SKM-1 (cell line): ENCODE results near the gene AHR.
A peak's percentile ranks its signal among the peaks of the same experiment; 100 is the strongest.
"Not testable (repeated sequence)": the region's sequence is repeated elsewhere in the genome, so short reads cannot be mapped to it uniquely, and the experiment has no call there.

Experiments
- DNase-seq: peaks from one replicate; lab custom pipeline; 2025; ENCODE audit not compliant: unreplicated experiment; lab: John Stamatoyannopoulos, UW

AHR gene

DNA sequence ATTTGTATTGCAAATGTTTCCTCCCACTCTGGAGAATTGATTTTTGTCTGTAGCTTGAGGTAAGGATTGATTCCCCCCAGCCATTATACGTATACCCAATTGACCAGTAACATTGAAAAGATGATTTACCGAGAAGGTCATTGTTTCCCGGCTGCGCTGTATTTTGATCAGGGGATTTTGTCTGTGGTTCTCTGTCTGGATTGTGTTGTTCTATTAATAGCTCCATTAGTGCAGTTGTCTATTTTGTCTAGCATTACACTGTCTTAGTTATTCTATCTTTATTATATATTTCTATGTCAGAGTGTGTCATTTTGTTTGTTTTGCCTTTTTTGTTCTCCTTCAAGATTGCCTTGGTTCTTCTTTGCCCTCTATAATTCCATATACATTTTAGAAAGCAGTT, 37.7 kb downstream of the AHR start:
- no peak for DNase-seq

DNA sequence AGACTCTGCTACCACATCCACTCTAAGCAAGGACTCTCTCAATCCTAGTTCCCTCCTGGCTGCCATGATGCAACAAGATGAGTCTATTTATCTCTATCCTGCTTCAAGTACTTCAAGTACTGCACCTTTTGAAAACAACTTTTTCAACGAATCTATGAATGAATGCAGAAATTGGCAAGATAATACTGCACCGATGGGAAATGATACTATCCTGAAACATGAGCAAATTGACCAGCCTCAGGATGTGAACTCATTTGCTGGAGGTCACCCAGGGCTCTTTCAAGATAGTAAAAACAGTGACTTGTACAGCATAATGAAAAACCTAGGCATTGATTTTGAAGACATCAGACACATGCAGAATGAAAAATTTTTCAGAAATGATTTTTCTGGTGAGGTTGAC, 40.7 kb downstream of the AHR start:
- no peak for DNase-seq

DNA sequence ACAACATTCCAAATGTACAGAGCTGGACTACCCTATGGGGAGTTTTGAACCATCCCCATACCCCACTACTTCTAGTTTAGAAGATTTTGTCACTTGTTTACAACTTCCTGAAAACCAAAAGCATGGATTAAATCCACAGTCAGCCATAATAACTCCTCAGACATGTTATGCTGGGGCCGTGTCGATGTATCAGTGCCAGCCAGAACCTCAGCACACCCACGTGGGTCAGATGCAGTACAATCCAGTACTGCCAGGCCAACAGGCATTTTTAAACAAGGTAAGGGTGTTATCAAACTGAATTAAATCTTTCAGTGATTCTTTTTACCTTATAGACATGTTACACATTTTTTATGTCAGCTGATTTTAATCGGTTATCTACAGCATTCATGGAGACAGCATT, 41.5 kb downstream of the AHR start:
- no peak for DNase-seq

DNA sequence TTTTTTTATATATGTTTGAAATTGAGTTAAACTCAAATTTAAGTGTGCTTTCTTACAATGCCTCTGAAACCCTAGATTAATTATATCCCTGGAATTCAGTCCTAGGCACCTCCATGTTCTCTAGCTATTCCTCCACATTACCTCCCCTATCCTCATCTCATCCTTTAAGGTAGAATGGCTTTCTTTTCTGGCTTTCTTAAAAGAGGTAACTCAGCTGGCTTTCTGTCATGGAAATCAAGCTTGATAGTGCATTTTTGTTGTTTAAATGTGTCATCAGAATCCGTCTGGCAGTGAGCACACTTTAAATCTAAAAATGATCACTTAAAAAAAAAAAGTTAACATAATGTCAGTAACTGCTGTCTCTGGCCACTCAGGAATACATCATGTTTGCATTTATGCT, 42.2 kb downstream of the AHR start:
- DNase-seq: no peak

DNA sequence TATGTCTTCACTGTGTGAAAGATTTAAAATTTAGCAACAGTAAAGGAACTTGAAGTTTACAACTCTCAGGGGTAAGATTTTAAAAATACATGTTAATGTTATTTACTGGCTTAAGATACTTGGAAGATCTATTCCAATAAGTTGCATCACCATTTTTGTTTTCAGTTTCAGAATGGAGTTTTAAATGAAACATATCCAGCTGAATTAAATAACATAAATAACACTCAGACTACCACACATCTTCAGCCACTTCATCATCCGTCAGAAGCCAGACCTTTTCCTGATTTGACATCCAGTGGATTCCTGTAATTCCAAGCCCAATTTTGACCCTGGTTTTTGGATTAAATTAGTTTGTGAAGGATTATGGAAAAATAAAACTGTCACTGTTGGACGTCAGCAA, 44.3 kb downstream of the AHR start:
- no peak for DNase-seq

DNA sequence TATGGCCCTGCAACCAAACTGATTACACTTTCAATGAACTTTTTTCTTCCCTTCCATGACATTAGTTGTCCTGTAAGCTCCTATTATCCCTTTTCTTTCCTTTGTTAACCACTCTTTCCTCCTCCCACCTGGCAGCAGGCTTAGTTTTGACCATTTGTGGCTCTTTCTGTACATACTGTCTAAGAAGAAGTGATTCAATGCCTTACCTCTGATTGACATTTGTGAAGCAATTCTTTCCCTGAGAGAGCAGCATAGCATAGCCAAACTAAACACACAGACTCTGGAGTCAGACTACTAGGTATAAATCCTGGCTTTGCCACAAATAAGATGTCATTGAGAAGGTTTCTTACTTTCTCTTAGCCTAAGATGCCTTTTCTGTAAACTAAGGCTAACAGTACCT, 48.9 kb downstream of the AHR start:
- DNase-seq: no peak

DNA sequence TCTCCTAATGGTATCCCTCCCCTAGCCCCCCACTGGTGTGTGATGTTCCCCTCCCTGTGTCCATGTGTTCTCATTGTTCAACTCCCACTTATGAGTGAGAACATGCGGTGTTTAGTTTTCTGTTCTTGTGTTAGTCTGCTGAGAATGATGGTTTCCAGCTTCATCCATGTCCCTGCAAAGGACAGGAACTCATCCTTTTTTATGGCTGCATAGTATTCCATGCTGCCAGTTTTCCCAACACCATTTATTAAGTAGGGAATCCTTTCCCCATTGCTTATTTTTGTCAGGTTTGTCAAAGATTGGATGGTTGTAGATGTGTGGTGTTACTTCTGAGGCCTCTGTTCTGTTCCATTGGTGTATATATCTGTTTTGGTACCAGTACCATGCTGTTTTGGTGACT, 50.5 kb downstream of the AHR start:
- DNase-seq: not testable (repeated sequence)

DNA sequence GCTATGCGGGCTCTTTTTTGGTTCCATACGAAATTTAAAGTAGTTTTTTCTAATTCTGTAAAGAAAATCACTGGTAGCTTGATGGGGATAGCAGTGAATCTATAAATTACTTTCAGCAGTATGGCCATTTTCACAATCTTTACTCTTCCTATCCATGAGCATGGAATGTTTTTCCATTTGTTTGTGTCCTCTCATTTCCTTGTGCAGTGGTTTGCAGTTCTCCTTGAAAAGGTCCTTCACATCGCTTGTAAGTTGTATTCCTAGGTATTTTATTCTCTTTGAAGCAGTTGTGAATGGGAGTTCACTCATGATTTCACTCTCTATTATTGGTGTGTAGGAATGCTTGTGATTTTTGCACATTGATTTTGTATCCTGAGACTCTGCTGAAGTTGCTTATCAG, 51.9 kb downstream of the AHR start:
- DNase-seq: not testable (repeated sequence)

DNA sequence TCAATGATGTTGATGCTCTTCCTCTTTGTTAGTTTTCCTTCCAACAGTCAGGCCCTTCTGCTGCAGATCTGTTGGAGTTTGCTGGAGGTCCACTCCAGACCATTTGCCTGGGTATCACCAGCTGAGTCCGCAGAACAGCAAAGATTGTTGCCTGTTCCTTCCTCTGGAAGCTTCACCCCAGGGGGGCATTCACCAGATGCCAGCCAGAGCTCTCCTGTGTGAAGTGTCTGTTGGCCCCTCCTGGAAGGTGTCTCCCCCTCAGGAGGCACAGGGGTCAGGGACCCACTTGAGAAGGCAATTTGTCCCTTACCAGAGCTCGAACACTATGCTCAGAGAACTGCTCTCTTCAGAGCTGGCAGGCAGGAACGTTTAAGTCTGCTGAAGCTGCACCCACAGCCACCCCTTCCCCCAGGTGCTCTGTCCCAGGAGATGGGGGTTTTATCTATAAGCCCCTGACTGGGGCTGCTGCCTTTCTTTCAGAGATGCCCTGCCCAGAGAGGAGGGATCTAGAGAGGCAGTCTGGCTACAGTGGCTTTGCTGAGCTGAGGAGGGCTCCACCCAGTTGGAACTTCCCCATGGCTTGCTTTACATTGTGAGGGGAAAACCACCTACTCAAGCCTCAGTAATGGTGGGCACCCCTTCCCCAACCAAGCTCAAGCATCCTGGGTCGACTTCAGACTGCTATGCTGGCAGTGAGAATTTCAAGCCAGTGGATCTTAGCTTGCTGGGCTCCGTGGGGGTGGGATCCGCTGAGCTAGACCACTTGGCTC, 55.4 kb downstream of the AHR start:
- not testable (repeated sequence) for DNase-seq

DNA sequence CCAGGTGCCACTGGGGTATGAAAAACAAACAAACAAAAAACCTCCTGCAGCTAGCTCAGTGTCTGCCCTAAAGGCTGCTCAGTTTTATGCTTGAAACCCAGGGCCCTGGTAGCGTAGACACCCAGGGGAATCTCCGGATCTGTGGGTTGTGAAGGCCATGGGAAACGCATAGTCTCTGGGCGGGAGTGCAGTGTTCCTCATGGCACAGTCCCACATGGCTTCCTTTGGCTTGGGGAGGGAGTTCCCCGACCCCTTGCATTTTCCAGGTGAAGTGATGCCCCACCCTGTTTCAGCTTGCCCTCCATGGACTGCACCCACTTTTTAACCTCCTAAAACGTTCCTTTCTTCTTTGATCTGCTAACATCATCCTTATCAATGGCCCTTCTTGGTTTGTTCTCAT, 56.0 kb downstream of the AHR start:
- no peak for DNase-seq

DNA sequence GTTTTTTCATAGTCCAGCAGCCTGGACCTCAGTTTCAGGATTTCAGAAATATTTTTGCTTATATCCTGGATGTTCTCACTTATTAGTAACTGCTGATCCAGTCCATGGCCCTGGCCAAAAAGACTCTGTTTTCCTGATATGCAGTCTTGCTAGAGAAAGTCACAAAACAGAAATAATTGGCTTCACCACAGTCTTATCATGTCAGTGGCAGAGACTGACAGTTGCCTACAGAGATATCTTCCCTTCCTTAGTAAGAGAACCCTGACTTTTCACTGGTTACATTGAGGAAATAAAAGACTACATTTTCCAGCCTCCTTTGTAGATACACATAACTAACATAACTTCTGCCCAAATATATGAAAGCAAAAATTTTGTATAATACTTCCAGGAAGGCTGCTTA, 56.6 kb downstream of the AHR start:
- DNase-seq: no peak

DNA sequence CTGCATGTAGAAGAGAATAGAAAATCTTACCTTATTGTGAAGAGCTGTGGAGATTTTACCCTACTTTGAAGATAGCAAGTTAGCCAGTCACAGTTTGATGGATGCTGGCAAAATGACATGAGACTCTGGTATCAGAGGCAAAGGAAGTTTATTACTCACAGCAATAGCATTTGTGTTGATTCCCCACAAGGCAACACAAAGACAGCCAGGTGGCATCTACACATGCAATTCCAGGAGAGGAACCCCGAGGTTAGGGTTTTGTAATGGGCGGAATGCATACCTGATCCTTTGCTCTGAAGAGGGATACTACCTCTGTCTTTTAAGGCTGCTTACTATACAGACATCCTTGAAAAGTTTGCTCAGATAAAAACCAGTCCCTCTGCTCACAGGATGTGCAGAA, 59.5 kb downstream of the AHR start:
- DNase-seq: no peak

DNA sequence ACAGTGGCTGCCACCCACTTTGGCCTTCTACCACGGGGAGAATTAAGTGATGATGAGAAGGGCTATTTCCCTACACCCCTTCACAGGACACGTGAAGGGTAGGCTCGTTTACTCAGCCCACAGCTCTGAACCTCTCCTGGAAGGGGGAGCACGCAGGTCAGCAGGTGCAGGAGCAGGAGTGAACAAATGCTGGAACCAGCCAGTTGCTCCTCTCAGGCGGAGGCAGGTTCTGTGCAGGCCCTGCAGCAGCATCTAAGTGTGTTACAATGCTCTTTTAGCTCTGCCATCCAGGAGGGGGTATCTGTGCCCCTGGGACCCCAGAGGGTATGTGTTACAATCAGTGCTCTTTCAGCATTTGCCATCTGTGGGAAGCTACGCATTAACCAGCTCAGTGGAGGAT, 61.2 kb downstream of the AHR start:
- DNase-seq: no peak

DNA sequence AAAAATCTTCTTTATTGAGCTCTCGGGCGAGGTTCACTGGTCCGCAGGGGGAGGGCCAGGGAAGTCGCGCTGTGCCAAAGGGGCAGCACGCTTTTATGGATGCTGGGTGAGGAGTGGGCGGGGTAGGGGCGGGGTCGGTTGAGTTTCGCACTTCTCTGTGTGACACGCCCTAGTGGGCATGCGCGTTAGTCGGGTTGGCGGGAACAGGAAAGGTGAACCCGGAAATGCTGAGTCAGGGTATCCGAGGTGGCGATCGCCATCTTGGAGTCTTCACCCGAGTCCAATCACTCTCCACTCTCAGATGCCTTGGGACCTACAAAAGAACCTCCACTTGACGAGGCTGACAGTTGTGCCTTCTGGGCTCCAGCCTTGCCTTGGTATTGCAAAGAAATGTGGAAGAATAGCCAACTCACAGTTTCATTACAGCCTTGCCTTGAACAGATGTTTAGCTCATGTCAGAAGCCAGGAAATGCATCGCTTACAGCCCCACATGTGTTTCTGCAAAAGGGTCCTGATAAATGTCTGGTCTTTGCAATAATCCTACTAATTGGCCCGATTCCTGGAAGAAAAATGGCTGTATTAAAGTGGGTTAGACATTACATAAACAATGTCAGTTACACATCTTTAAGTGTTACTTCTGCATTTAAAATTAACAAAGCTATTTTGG, 64.1 kb downstream of the AHR start:
- DNase-seq: no peak

DNA sequence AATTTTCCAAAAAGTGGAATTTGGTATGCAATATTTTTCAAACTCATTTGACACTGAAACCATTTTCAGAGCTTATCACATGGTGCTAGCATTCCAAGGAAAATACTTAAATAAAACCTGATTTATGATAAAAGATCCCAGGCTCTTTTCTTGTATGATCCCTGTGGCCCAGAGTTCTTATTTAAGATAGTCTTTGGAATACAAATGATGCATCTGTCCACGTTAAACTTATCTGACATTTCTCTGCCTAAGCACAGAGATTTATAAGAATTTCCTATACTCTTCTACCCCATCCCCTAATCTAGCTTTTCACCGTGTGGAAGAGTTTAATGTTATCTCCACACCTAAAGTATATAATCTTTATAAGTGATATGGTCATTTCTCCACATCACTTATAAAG, 66.2 kb downstream of the AHR start:
- DNase-seq: no peak

DNA sequence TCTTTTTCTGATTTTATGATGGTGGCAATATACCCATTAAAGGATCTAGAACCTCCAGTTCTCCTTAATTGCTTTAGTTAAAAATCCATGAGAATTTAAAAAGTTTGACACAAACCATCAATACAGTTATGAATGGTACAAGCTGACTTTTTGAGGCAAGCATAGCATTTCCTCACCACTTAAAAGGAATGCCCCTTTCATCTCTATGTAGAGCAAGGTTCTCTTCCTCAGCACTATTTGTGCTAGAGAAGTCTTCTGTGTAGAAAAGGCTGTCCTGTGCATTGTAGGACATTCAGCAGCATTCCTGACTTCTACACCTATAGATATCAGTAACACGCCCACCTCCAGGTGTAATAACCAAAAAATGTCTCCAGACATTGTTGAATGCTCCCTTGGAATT, 67.3 kb downstream of the AHR start:
- no peak for DNase-seq

DNA sequence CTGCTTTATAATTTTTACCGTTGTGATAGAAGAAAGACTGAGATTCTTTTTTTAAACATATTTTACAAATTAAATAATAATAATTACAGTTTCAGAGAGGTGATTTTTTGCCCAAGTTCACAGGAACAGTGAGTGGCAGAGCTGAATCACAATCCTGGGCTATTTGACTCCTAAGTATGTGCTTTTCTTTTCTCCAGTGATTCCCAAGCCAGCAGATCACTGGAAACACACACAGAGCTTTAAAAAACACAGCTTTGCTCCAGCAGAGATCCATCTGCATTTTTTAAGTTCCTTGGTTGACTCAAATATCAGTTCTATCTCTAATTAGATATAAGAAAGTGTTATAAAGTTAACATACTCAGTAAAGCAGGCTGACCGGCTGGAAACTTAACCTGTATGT, 69.0 kb downstream of the AHR start:
- DNase-seq: no peak

DNA sequence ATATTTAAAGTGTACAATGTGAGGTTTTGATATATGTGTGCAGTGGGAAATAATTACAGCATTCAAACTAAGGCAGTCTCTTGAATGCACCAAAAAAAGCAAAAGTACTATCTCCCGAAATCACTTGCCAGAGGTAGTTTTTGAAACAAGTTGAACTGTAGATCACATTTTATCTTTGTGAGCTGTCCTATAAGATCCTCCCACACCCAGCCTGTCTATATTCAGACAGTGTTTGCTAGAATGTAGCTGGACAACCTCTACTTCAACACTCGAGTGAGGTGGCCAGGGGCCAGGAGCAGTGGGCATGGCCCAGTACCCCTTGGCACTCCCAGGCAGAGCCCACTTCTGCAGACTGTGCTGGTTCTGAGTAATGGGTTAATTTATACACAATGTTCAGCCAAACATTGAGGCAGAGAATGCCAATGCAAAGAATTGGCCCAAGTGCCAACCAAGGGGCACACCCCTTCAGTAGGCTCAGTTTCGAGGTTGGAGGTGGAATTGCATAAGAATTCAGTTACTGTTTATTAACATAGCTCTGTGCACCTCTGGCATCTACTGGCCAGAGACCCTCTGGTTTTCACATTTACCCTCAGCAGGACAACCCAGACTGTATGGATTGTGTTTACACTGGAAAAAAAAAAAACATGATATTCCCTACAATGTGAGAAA, 70.5 kb downstream of the AHR start:
- no peak for DNase-seq

DNA sequence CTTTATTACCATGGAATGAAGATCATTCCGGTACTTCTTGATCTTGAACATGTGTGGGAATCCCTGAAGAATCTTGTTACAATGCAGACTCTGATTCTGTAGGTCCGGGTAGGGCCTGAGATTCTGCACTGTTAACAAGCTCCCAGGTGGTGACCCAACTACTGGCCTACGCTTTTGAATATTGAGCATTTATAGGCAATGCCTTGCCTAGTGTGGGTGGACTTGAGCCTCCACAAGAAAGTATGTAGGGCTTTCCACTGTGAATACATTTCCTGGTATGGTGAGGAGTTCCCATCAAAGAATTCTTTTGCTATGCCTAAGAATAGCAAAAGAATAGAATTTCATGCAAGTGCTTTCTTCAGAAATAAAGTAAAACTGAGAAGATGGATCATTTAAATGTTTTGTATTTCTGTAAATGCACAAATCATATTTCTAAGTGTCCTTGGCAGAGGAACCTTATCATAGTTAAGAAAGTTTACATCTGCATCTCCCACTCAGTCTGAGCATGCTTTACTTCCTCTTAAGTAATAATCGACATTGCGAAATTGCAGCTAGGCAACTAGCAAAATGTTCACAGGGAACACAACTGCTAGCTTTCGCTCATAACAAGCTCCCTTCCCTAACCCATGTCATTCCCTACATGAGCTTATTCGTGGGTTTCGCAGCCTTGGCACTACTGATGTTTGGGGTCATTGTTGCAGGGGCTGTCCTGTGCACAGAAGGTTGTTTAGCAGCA, 71.4 kb downstream of the AHR start:
- peak; percentile 95 for DNase-seq

DNA sequence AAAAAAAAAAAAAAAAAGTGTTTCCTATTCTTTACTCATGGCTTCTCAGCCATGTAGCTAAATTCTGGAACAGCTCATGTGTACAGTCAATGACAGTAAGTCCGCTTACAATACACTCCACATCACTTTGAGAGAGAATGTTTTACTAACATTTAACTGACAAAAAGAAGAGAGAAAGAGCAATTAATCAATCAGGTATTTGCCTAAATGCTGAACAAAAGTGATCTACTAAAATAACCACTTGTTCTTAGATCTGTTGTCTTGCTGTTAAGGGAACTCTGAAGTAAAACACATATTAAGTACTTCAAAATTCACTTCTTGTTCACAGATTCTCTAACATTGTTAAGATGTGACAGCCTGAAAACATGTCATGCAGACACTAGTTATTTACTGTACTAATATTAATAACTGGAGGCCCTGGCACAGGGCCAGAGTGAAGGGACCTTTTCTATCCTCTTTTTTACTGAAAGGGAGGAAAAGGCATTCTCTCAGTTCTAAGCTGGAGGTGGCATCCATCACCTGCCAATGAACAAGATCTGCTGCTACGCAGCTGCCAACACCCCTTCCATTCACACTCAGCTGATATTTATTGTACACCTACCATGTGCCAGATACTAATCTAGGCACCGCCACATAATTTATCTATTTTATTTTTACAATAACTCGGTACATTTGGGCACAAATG, 72.6 kb downstream of the AHR start:
- DNase-seq: no peak
